K562 (cell line): ENCODE data around the gene FOXA3. TPM values are rescaled to one million over a fixed set of nuclear protein-coding genes. Genes with fewer than 3 reads are reported as not detected.

ENCODE experiments used
- CBX1 ChIP-seq: sonication (generic); IDR thresholded peaks from 2 replicates; pipeline ENCODE4 v1.6.1; 2016; ENCODE audit warnings: antibody characterized with exemption, low read depth, mild to moderate bottlenecking
- CBX2 ChIP-seq: fragments of 200-600 bp; sonication (generic); IDR thresholded peaks from one replicate; pipeline ENCODE4 v1.6.1; 2012; ENCODE audit warnings: mild to moderate bottlenecking, low read length, inconsistent platforms; ENCODE audit not compliant: insufficient read depth, poor library complexity, severe bottlenecking
- DACH1 ChIP-seq: fragments of 450-650 bp; IDR thresholded peaks from 2 replicates; pipeline ENCODE4 v1.6.1; 2018; ENCODE audit not compliant: partially characterized antibody
- KAT7 ChIP-seq: sonication (generic); formaldehyde crosslinking; IDR thresholded peaks from 2 replicates; pipeline ENCODE4 v1.8.0; 2022; ENCODE audit warnings: missing genetic modification reagents, mild to moderate bottlenecking, borderline replicate concordance
- KDM4B ChIP-seq, 2 experiments: fragments of 450-650 bp in 1 of 2; sonication (generic) in 1 of 2; IDR thresholded peaks; 2 replicates each; pipeline ENCODE4 v1.6.1; 2016 to 2017; ENCODE audit warnings: borderline replicate concordance in 2 of 2, antibody characterized with exemption in 1 of 2, low read depth in 1 of 2, mild to moderate bottlenecking in 1 of 2
- LARP7 ChIP-seq: fragments of 450-650 bp; IDR thresholded peaks from 2 replicates; pipeline ENCODE4 v1.6.1; 2016
- MTA3 ChIP-seq: fragments of 450-650 bp; formaldehyde crosslinking; IDR thresholded peaks from 2 replicates; pipeline ENCODE4 v1.6.1; 2017; ENCODE audit warnings: mild to moderate bottlenecking, borderline replicate concordance
- NCOA2 ChIP-seq, 2 experiments: fragments of 450-650 bp; IDR thresholded peaks; 2 replicates each; pipeline ENCODE4 v1.6.1; 2018; ENCODE audit warnings: mild to moderate bottlenecking in 2 of 2, moderate library complexity in 1 of 2; ENCODE audit not compliant: partially characterized antibody in 2 of 2
- PHF8 ChIP-seq: fragments of 200-600 bp; sonication (generic); IDR thresholded peaks from 2 replicates; pipeline ENCODE4 v1.6.1; 2012; ENCODE audit warnings: mixed run types, mild to moderate bottlenecking, inconsistent platforms, low read length, moderate library complexity, borderline replicate concordance
- POLR2H ChIP-seq: IDR thresholded peaks from 2 replicates; pipeline ENCODE4 v1.6.1; 2016; ENCODE audit warnings: missing genetic modification characterization, low read depth, mild to moderate bottlenecking, control low read depth, missing compliant biosample characterization, moderate library complexity
- PPARD ChIP-seq: fragments of 250-450 bp; sonication (Bioruptor Pico); IDR thresholded peaks from 2 replicates; pipeline ENCODE4 v1.8.0; 2022; ENCODE audit warnings: inconsistent platforms, mild to moderate bottlenecking, moderate library complexity
- RBFOX2 ChIP-seq: fragments of 200-400 bp; formaldehyde crosslinking; IDR thresholded peaks from 2 replicates; pipeline ENCODE4 v1.6.1; 2017; ENCODE audit warnings: low read depth, mild to moderate bottlenecking, low read length, moderate library complexity
- U2AF2 ChIP-seq: fragments of 200-400 bp; formaldehyde crosslinking; optimal IDR thresholded peaks from 2 replicates; pipeline ENCODE3; 2017; ENCODE audit warnings: low read depth, mild to moderate bottlenecking, low read length
- ZBTB26 ChIP-seq: fragments of 450-650 bp; formaldehyde crosslinking; IDR thresholded peaks from 2 replicates; pipeline ENCODE4 v1.4.0; 2022; ENCODE audit warnings: missing genetic modification characterization
- ZEB2 ChIP-seq: fragments of 450-650 bp; IDR thresholded peaks from 2 replicates; pipeline ENCODE4 v1.6.1; 2016
- ZNF232 ChIP-seq: sonication (generic); formaldehyde crosslinking; IDR thresholded peaks from 2 replicates; pipeline ENCODE4 v1.8.0; 2022; ENCODE audit warnings: mild to moderate bottlenecking, missing genetic modification reagents
- ZNF316 ChIP-seq: fragments of 450-650 bp; IDR thresholded peaks from 2 replicates; pipeline ENCODE4 v1.6.1; 2016
- ZNF318 ChIP-seq, 2 experiments: fragments of 450-650 bp; IDR thresholded peaks; 2 replicates each; pipeline ENCODE4 v1.6.1; 2016; ENCODE audit warnings: mild to moderate bottlenecking in 2 of 2, borderline replicate concordance in 1 of 2, low read depth in 1 of 2, moderate library complexity in 1 of 2
- ZNF717 ChIP-seq: fragments of 250-450 bp; sonication (Bioruptor Pico); IDR thresholded peaks from 2 replicates; pipeline ENCODE4 v1.5.0; 2021
- ZNF830 ChIP-seq: fragments of 250-450 bp; sonication (Bioruptor Pico); IDR thresholded peaks from 2 replicates; pipeline ENCODE4 v1.5.0; 2021; ENCODE audit warnings: mild to moderate bottlenecking
- polyA plus RNA-seq, 8 experiments: library from polyadenylated mRNA; depleted of rRNA in 4 of 8; stranded (reverse) in 5 of 8; unstranded in 3 of 8; fragments of >200 nt; fragmentation: Nextera tagmentation in 2 of 8; fragmentation: Illumina TruSeq in 1 of 8; extraction: Ambion mirVana in 2 of 8; extraction: Trizol in 1 of 8; gene quantifications; 2 replicates each; pipeline versions ENCODE4 v1.2.1 to v1.2.3, GENCODE V29; 2011 to 2014; ENCODE audit warnings: inconsistent platforms in 1 of 8, missing spikeins in 1 of 8
- total RNA-seq, 7 experiments: library from RNA; depleted of rRNA in 6 of 7; stranded (reverse); fragments of >200 nt in 6 of 7; fragmentation: Illumina TruSeq in 2 of 7; extraction: Trizol in 2 of 7; gene quantifications; 2 replicates each; pipeline versions ENCODE4 v1.2.1 to v1.2.3, GENCODE V29; 2011 to 2021; ENCODE audit warnings: low replicate concordance in 1 of 7

FOXA3 gene
- total and polyA plus RNA-seq, 9 of the 15 experiments (the other 6 are each of a cell fraction or from before 2014, with no cell fraction given) = 1.3 to 15.5 (median 4.7) TPM

GRCh38 chr19:45876411-45877197 lies 12.5 kb downstream of the FOXA3 start (continued):
- 0 out of 4 replicates have a peak, but pooled peaks of 1 of the 2 experiments have one; percentile 12 for TF ChIP-seq ZNF318 (IDR thresholded peaks at IDR 0.05; ENCODE audit: borderline replicate concordance in 1 of 2, low read depth in 1 of 2)
- peak; percentile 92; the same call in 1 of the 2 replicates for TF ChIP-seq ZBTB26 (CRISPR knock-in tag)
- no peak for TF ChIP-seq KAT7 (CRISPR knock-in tag)
- no peak for TF ChIP-seq ZNF316
- TF ChIP-seq CBX2 = no peak
- no peak for TF ChIP-seq DACH1
- no peak for TF ChIP-seq ZNF717 (CRISPR knock-in tag)
- TF ChIP-seq ZNF232 = no peak
- peak; percentile 53; the same call in 1 of the 2 replicates for TF ChIP-seq PHF8
- peak; percentile 95 for TF ChIP-seq LARP7
- TF ChIP-seq PPARD (CRISPR knock-in tag) = no peak
- no peak for TF ChIP-seq ZNF830 (CRISPR knock-in tag)
- peak in 1 of 2 experiments; percentile 33; a peak in 1 of 4 replicates for TF ChIP-seq KDM4B (IDR thresholded peaks at IDR 0.05; ENCODE audit: borderline replicate concordance in 2 of 2, low read depth in 1 of 2)
- TF ChIP-seq MTA3 = peak; percentile 72; the same call in 1 of the 2 replicates
- peak; percentile 85 for TF ChIP-seq ZEB2
- TF ChIP-seq U2AF2 = no peak
- TF ChIP-seq NCOA2 (IDR thresholded peaks at IDR 0.05; ENCODE audit: partially characterized antibody in 2 of 2) = no peak
- peak; percentile 78 for TF ChIP-seq RBFOX2
- no peak for TF ChIP-seq CBX1
- no peak for TF ChIP-seq POLR2H (tag)
